CD4-positive, alpha-beta T cell (primary cell): ENCODE data around the gene NPFFR2. TPM values are rescaled to one million over a fixed set of nuclear protein-coding genes. Genes with fewer than 3 reads are reported as not detected.

Experiments used
- ATAC-seq: fragments of 200-7000 bp; cut with Tn5 transposase; one replicate; pipeline ENCODE4 v1.10.0; 2022; ENCODE audit warnings: mild to moderate bottlenecking; ENCODE audit not compliant: poor library complexity
- CTCF ChIA-PET: fragments of 350-600 bp; sonication (Branson Sonifier 250); formaldehyde crosslinking; loops from one replicate; lab custom pipeline; 2021; ENCODE audit warnings: antibody characterized with exemption, inconsistent platforms; lab: Charles Lee
- POLR2A ChIA-PET: fragments of 350-600 bp; sonication (Branson Sonifier 250); formaldehyde crosslinking; loops from one replicate; lab custom pipeline; 2021; ENCODE audit warnings: antibody characterized with exemption, inconsistent platforms; lab: Charles Lee
- DNase-seq, 14 experiments: peaks; one replicate each; pipeline ENCODE4 v3.0.0-alpha.2; 2013 to 2020; ENCODE audit warnings: mixed read lengths in 2 of 14
- H3K27ac ChIP-seq, 2 donors: one replicate each; pipeline versions ENCODE4 v1.5.1 to v1.7.0; 2013; ENCODE audit warnings: low read length in 2 of 2, low read depth in 1 of 2, mild to moderate bottlenecking in 1 of 2
- H3K27me3 ChIP-seq, 2 experiments: 1 replicate in 1 of 2; 2 replicates in 1 of 2; pipeline versions ENCODE4 v1.6.1 to v1.7.0; 2013; ENCODE audit warnings: low read length in 2 of 2, control low read depth in 1 of 2, mild to moderate bottlenecking in 1 of 2, moderate library complexity in 1 of 2; ENCODE audit not compliant: insufficient read depth in 2 of 2, control insufficient read depth in 1 of 2
- H3K36me3 ChIP-seq: one replicate; pipeline ENCODE4 v1.6.1; 2013; ENCODE audit warnings: low read length, control low read depth; ENCODE audit not compliant: insufficient read depth
- H3K4me1 ChIP-seq: one replicate; pipeline ENCODE4 v1.6.1; 2013; ENCODE audit warnings: low read length, control low read depth; ENCODE audit not compliant: insufficient read depth
- H3K4me3 ChIP-seq: one replicate; pipeline ENCODE4 v1.5.1; 2013; ENCODE audit warnings: mild to moderate bottlenecking, low read length, moderate library complexity
- H3K9me3 ChIP-seq, 2 experiments: 1 replicate in 1 of 2; 2 replicates in 1 of 2; pipeline versions ENCODE4 v1.6.1 to v1.7.0; 2013; ENCODE audit warnings: low read length in 2 of 2, mild to moderate bottlenecking in 2 of 2, control low read depth in 1 of 2, moderate library complexity in 1 of 2; ENCODE audit not compliant: control insufficient read depth in 1 of 2, insufficient read depth in 1 of 2
- H3K27ac Mint-ChIP-seq: one replicate; pipeline ENCODE4 v1.8.0; 2020; ENCODE audit warnings: mixed read lengths
- H3K27me3 Mint-ChIP-seq: one replicate; pipeline ENCODE4 v1.8.0; 2021; ENCODE audit warnings: mixed read lengths
- H3K36me3 Mint-ChIP-seq: one replicate; pipeline ENCODE4 v1.8.0; 2021; ENCODE audit warnings: low read depth, mixed read lengths
- H3K4me1 Mint-ChIP-seq: one replicate; pipeline ENCODE4 v1.8.0; 2021; ENCODE audit warnings: low read depth, mixed read lengths
- H3K4me3 Mint-ChIP-seq: one replicate; pipeline ENCODE4 v1.8.0; 2020; ENCODE audit warnings: mild to moderate bottlenecking, mixed read lengths
- H3K9me3 Mint-ChIP-seq: one replicate; pipeline ENCODE4 v1.8.0; 2020; ENCODE audit warnings: mixed read lengths
- CTCF ChIP-seq: fragments of 200-600 bp; IDR thresholded peaks from one replicate; pipeline ENCODE4 v1.8.0; 2022; ENCODE audit warnings: antibody characterized with exemption, mild to moderate bottlenecking
- intact Hi-C, 2 experiments: fragments of 100-400 bp; cut with DNase I in 1 of 2; cut with micrococcal nuclease in 1 of 2; formaldehyde crosslinking; loops; one replicate each; pipeline versions ENCODE4 v1.15.1 to v1.9.0; 2023 to 2025; cut with DNase I, micrococcal nuclease
- total RNA-seq, 174 experiments: library from RNA in 2 of 174; stranded (reverse) in 2 of 174; gene quantifications; one replicate each; pipeline ENCODE4 v1.2.3 and lab custom pipeline; 2021 to 2026

The NPFFR2 gene
- total RNA-seq, 2 experiments from 2014 or later = not detected

GRCh38 chr4:72111863-72112262, 80.1 kb downstream of the NPFFR2 start:
- ChIA-PET POLR2A (no interaction called here), CTCF (no interaction called here)
- H3K27me3 ChIP-seq = no peaks in the 10 kb centered on the region
- H3K4me3 ChIP-seq = no peak overlapping the region
- Mint-ChIP-seq H3K4me1 (no peaks in the 10 kb centered on the region), H3K9me3 (no peaks in the 10 kb centered on the region), H3K27me3 (no peaks in the 10 kb centered on the region), H3K36me3 (no peaks in the 10 kb centered on the region), H3K4me3 (no peak overlapping the region), H3K27ac (no peak overlapping the region)
- no peaks in the 10 kb centered on the region for H3K9me3 ChIP-seq
- no peaks in the 10 kb centered on the region for H3K4me1 ChIP-seq
- ATAC-seq (no peak), DNase-seq (no peak)
- TF ChIP-seq CTCF = no peak
- H3K36me3 ChIP-seq = no peaks in the 10 kb centered on the region
- intact Hi-C loops = no loop called here
- H3K27ac ChIP-seq = no peak overlapping the region

- no peak overlapping the region for H3K27ac ChIP-seq
- Mint-ChIP-seq H3K36me3 (no peaks in the 10 kb centered on the region), H3K27me3 (no peaks in the 10 kb centered on the region), H3K9me3 (no peaks in the 10 kb centered on the region), H3K27ac (no peak overlapping the region), H3K4me1 (no peaks in the 10 kb centered on the region), H3K4me3 (no peak overlapping the region)
- ChIA-PET POLR2A (no interaction called here), CTCF (no interaction called here)
- TF ChIP-seq CTCF = no peak
- H3K9me3 ChIP-seq = no peaks in the 10 kb centered on the region
- no peaks in the 10 kb centered on the region for H3K27me3 ChIP-seq
- H3K4me3 ChIP-seq = no peak overlapping the region
- ATAC-seq (no peak), DNase-seq (no peak)
- H3K36me3 ChIP-seq = no peaks in the 10 kb centered on the region
- intact Hi-C loops = no loop called here
- H3K4me1 ChIP-seq = no peaks in the 10 kb centered on the region
Measured at GRCh38 chr4:72112514-72113156, 80.8 kb downstream of the NPFFR2 start.

- Histone ChIP-seq H3K4me1 (no peaks in the 10 kb centered on the region), H3K9me3 (no peaks in the 10 kb centered on the region), H3K27ac (no peak overlapping the region), H3K27me3 (no peaks in the 10 kb centered on the region), H3K36me3 (no peaks in the 10 kb centered on the region), H3K4me3 (no peak overlapping the region)
- H3K4me3 Mint-ChIP-seq = no peak overlapping the region
- H3K27me3 Mint-ChIP-seq = no peaks in the 10 kb centered on the region
- H3K36me3 Mint-ChIP-seq = no peaks in the 10 kb centered on the region
- intact Hi-C loops = no loop called here
- DNase-seq (no peak), ATAC-seq (no peak)
- H3K4me1 Mint-ChIP-seq = no peaks in the 10 kb centered on the region
- POLR2A ChIA-PET = no interaction called here
- CTCF ChIA-PET = no interaction called here
- H3K27ac Mint-ChIP-seq = no peak overlapping the region
- no peak for TF ChIP-seq CTCF
- H3K9me3 Mint-ChIP-seq = no peaks in the 10 kb centered on the region
Measured at GRCh38 chr4:72118017-72118416, 86.2 kb downstream of the NPFFR2 start.
